Endometrium (tissue), 2 donors: ENCODE results near the gene ATP8A2.
"Not testable (repeated sequence)": the region's sequence is repeated elsewhere in the genome, so short reads cannot be mapped to it uniquely, and the experiment has no call there.

Source experiments
- FAIRE-seq: peaks from 2 replicates; lab custom pipeline; 2012; peaks lifted over from hg19 to GRCh38; lab: Jason Lieb, UNC
- donor health status: control.
- donor health status: control.

Gene ATP8A2

DNA sequence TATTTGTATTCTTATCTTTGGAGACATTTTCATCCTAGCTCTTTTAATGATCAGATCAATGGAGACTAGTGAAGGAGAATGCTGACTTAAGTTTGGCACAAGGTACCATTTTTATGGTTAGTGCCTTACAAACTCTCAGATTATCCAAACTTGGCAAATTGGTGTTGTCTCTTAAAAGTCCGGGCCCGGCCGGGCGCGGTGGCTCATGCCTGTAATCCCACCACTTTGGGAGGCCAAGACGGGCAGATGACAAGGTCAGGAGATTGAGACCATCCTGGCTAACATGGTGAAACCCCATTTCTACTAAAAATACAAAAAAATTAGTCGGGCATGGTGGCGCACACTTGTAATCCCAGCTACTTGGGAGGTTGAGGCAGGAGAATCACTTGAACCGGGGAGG, 177.2 kb downstream of the ATP8A2 start:
- FAIRE-seq = not testable (repeated sequence)

DNA sequence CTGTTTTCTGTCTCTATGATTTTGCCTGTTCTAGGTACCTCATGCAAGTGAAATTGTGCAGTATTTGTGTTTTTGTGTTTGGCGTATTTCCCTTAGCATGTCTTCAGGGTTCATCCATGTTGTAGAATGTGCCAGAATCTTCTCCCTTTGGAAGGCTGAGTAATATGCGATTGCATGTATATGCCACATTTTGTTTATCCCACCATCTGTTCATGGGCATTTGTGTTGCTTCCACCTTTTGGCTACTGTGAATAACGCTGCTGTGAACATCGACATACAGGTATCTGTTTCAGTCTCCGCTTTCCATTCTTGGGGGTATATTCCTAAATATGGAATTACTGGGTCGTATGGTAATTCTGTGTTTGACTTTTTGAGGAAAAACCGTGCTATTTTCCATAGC, 190.0 kb downstream of the ATP8A2 start:
- FAIRE-seq = no peak

DNA sequence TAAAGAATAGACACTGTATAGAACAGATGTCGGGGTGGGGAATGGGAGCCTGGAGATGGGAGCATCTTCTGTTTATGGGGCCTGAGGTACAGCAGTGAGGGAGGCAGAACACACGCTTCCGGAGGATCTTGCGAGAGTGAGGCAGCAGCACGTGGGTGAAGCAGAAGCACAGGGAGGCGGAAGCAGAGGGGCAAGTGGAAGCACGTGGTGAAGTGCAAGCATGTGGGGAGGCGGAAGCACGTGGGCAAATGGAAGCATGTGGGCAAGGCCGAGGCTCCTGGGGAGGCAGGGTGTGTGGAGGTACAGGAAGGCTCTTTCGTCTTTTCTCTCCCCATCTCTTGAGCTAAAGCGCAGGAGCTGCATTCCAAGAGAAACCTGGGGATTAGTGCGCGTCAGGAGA, 198.4 kb downstream of the ATP8A2 start:
- FAIRE-seq = no peak

DNA sequence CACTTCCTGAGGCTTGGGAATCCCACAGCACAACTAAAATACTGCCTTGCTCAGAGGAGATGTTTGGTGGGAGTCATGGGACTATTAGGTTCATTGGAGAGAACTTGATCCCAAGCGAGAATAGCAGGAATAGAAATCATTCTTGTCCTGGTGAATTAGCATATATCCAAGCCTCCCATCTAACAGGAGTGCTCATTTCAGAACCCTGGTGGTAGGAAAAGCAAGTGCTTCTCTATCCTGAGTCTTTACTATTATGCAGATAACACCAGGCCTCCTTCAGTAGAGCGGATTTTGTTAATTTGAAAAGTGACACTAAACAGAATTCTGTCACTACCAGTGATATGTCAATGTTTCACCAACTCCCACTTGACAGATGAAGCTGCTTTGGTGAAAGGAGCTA, 199.5 kb downstream of the ATP8A2 start:
- FAIRE-seq = no peak

DNA sequence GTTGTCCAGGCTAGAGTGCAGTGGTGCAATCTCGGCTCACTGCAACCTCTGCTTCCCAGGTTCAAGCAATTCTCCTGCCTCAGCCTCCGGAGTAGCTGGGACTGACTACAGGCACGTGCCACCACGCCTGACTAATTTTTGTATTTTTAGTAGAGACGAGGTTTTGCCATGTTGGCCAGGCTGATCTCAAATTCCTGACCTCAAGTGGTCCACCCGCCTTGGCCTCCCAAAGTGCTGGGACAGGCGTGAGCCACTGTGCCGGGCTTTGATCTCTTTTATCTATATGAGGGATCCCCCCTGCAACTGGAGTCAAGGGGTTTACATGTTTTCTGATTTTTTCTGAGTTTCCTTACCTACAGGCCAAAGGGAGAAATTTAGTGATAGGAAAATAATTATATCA, 200.4 kb downstream of the ATP8A2 start:
- FAIRE-seq = not testable (repeated sequence)

DNA sequence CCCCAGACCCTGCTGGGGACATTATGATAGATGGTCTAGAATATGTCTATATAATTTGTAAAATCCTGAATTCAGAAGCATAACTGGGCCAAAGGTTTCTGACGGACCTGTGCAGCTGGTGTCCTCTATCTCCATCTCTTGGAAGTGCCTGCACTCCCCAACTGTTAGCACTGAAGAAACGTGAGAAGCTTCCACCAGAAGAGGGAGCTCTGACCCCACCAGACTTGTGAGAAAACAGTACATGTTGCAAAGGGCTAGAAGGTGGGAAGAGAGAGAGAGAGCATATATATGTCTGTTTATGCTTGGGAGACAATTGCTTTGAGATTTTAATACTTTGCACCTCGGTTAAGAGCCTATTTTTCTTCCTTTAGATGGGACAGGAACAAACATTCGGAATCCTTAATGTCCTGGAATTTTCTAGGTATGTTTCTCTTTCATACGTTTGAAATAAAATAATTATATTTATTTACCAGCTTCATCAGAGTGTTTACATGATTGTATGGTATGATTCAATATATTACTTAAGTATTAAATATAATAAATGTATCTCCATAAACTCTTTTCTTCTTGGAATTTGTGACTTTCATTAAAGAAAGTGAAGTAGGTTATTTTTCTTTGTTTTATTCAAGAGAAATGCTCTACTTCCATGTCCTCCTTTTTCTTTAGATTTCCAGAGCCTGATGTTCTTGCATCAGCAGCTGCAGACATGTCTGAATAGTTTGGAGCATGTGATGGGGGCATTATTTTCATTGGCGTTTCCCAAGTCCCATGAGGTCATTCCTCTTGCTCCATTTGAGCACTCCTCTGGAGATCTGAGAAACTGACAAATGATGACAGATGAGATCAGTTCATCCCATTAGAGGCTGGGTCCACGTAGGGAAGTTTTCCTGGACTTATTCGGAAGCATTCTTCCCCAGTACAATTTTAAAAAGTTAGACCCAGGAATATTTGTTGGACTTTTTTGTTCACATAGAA, 202.9 kb downstream of the ATP8A2 start:
- peak; percentile 87 for FAIRE-seq

DNA sequence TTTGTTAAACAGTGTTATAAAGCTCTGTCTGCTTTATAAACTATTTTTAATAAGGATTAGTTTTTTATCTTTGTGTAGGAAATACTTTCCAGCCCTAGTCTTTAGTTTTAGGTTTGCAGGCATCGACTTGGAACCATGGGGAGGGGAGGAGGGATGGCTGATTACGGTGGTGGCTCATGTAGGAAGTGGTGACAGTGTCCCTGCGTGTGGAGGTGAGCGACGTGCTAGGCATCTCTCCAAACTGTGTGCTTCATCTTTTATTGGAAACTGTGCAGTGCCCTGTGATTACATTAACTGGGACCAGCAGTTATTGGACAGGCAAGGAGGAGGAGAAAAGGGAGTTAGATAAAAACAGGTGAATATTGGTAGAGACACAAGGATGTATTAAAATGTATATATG, 203.8 kb downstream of the ATP8A2 start:
- no peak for FAIRE-seq

DNA sequence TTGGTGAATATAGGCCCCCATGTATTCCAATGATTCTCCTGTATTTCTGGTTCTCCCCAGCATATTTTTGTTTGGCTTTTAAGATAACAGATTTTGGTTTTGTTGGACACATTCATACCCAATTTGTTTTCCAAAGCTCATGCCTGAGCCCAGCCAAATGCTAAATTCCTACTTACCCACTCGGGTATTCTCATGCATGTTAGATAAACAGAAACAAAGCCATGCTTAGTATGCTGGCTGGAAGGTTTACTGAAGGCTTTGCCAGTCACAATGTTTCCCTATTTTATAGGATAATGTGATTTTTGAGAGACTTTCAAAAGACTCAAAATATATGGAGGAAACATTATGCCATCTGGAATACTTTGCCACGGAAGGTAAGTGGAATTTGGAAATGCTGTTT, 206.8 kb downstream of the ATP8A2 start:
- no peak for FAIRE-seq

DNA sequence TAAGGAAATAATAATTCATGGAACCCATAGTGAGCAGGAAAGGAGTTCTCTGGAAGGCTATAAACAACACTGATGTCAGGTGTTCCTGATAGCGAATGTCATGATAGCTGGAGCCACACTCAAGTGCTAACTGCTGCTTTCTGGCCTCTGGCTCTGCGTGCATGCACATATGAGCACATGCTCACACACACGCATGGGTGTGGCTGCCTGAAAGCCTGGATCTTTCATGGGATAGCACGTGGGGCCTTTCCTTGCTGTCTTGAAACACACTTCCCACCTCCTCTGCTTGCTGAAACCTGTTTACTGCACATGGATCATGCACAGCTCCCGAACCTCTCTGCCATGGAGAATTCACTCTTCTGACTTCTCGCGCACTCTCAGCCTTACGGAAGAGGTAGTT, 207.4 kb downstream of the ATP8A2 start:
- FAIRE-seq = no peak

DNA sequence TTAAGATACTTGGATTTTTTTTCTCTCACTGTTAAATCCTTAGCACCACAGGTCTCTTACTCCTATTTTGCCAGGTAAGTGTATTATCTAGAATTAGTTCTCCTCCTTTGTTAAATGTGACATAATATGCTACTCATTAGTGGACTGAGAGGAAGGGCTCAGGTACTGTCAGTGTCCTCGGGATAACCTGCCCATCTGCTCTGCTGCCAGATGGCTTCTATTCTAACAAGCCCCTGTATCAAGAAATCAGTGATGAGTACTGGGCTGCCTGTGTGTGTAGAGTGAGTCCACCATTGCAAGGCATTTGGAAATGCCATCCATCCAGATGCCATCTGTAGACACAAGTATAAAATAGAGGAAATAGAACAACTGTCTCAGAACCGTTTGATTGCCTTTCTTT, 209.6 kb downstream of the ATP8A2 start:
- no peak for FAIRE-seq

DNA sequence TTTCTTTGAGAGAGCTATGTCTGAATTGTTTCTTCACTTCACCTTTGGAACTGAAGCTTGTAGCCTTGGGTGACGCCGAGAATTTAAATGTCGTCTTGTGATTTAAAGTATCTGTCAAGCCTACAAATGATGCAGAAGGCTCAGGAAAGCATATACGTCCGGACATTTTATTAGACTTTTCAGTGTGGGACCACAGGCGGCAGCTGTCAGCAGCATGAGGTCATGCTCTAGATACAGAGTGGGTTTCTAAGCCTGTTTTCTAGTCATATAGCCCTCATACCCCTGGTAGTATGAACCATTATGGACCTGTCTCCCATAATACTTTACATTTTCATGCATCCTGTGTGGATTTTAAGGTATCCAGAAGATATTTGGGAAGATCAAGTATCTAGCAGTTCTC, 212.3 kb downstream of the ATP8A2 start:
- no peak for FAIRE-seq

DNA sequence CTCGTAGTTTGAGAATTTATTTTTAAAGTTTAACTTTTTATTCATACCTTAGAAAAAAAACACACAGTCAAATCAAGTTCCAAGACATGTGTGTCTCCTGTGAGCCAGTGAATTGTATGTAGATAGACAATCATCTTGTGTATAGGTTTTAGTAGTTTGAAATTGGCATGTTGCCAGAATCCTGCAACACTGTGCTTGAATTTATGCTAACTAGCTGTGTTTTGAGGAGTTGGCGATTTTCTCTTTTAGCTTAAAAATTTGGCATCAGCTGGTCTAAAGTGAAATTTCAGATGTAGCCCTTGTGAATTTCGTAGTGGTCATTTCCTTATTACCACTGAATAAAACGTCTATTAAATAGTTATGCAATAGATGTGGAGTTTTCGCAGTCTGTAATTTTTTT, 213.2 kb downstream of the ATP8A2 start:
- no peak for FAIRE-seq

DNA sequence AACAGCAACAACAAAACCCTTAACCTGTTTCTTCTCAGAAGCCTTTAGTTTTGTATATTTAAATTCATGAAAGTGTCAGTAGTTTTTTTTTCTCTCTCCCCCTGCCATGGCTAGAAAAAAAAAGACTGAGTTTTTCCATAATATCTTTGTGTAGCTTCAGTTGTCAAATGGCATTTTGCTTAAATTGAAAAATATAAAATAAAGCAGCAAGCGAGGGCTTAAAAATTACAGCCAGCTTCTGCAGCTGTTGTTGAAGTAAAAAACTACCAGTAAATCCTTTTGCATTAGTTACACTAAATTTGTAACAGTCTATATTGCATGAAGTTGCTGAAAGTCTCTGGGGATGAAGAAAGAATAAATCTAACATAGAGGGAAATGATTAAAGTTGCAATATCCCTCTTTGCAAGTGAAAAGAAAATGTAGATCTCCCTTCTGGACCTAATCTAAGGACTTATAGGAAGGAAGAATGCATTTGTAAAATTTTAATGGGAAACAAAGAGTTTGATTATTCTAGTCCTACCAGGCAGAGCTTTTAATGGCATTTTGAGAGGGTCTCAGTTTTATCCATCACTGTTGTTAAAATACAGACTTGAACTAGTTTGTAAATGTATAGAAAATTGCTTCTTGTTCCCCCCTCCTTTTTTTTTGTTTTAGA, 215.7 kb downstream of the ATP8A2 start:
- no peak for FAIRE-seq

DNA sequence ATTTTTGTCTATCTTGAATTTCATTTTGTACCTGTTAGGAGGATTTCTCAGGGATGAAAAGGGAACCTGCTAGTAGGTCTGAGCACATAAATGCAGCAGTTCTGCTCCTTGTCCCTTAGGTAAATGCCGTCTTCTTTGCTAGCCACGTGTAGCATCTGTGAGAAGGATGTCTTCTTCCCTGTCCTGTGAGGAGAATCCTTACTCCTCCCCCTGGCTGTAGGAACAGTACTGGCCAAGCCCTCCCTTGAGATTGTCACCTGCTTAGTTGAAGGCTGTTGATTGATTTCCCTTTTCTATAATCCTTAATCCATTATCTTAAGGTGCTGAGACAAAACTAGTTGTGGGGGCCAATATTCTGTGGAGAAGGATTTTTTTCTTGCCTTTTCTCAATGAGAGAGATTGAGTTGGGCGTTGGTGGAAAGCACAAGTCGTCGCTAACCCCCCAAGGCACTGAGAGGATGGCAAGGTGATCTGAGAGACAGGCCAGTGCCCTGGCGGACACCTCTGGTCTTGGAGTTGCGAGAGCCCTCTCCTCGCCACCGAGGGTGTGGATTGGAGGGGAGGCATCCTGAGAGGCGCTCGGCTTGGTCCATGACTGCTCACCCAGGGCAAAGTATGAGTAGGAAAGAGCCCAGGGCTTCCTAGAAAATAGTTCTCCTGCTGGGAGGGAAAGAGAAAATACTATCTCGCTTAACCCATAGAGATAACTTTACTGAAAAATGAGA, 216.7 kb downstream of the ATP8A2 start:
- FAIRE-seq = no peak

DNA sequence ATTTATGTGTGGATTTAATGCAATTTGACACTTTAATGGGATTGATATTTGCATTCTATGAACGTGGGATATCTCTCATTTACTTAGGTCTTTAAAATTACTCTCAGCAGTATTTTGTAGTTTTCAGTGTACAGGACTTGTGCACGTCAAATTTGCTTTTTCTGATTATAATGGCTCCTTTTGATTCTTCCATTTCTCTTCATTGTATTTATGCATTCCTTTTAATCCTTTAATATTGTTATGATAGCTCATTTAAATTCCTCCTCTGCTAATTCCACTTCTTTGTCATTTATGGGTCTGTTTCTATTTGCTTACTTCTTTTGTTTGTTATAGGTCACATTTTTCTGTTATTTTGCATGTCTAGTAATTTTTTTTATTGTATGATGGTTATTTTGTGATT, 226.6 kb downstream of the ATP8A2 start:
- FAIRE-seq = peak; percentile 37

DNA sequence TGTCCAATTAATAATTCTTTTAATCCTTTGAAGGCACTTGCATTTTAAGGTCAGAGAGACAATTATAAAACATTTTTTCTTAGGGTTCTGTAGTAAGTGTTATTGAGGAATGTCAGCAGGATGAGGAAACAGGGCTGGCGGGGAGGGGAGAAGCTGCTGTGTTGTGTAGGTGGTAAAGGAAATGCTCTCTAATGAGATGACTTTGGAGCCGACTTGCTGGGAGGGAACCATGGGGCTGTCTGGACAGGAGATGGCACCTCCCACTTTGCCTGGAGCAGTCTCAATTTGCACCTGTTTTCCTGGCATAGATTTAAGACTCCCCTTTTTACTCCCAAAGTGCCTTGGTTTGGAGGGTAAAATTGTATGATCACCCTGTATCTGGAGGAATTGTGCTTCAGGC, 230.4 kb downstream of the ATP8A2 start:
- no peak for FAIRE-seq

DNA sequence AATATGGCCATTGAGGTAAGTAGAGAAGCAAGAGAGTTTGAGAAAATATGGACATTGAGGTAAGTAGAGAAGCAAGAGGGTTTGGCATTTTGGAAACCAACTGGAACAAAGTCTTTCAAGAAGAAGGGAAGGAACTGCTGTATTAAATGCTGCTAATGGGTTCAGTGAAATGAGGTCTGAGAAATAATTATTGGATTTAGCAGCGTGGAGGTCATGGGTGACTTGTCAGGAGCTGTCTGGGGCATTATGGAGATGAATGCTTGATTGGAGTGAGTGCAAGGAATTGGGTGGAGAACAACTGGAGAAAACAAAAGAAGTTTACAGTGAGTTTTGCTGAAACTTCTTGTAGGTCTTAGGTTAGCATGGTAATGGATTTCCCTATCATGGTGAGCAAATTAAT, 232.3 kb downstream of the ATP8A2 start:
- no peak for FAIRE-seq

DNA sequence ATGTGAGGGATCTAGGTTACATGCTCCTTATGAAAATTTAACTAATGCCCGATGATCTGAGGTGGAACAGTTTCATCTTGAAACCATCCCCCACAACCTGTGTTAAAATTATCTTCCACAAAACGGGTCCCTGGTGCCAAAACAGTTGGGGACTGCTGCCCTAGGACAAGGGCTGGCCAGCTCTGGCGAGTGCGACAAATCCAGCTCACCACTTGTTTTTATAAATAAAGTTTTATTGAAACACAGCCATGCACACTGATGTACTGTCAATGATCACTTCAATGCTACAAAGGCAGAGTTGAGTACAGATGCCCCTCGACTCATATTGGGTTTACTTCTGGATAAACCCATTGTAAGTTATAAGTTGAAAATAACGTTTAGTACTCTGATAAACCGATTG, 235.3 kb downstream of the ATP8A2 start:
- FAIRE-seq = no peak

DNA sequence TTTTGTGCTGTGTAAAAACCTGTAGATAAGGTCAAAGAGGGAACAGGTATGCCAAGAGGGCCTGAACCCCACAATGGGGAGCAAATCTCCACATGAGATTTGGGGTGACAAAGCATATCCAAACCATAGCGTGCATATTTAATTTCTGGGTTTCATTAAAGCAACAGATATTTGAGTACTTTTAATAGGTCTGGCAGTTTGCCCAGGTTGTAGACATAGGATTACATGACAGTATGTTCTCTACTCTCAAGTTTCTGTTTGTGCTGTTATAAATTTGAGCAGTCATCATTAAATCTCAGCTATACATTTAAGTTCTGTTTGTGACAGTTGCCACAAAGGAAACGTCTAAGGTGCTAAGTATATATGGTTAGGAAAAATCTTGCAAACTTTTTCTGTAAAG, 236.4 kb downstream of the ATP8A2 start:
- no peak for FAIRE-seq

DNA sequence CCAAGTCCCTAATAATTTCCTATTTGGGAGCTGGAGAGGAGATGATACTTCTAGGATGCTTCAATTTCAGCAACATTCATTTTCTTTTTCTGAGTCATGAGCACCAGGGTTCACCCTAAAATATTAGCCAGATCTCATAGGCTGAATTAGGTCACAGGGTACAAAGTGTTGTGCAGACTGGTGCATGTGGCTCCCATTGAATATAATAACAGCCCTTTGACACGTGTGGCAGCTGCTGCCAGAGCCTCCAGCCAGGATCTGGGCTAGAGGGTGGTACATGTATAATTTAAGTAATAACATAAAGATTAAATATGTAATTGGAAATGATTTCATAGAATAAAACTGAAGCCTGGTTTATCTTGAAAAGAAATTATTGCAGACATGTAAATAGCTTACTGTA, 244.9 kb downstream of the ATP8A2 start:
- no peak for FAIRE-seq

DNA sequence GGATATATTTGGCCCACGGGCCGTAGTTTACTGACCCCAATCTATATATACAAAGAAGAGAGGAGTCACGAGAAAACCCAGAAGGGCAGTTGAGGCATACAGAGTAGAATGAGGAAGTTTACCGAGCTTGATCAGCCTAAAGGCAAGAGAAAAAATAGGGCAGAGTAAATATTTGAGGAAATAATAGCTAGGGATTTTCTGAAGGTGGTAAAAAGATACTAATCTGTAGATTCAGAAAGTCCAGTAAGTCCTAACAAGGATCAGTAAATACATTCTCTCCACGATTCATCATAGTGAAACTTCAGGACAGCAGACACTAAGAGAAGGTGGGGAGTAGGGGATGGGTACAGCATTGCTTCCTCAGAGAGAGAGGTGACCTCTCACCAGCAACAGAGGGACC, 248.1 kb downstream of the ATP8A2 start:
- FAIRE-seq = no peak

DNA sequence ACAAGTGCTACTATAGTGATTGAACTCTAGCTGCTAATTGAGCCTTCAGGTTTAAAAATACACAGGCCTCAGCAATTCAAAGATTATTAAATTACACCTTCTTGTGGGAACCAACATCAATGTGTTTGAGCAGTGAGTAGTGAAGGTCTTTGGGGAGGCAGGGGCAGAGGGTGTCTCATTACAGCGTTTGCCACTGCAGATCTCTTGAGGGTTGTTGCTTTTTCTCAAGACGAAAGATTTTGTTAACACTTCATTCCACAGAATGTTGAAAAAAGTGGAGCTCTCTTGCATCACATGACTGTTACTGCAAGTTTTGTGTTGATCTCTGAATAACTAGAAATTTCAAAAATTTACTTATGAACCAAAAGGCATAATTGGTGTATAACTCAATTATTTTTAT, 253.6 kb downstream of the ATP8A2 start:
- no peak for FAIRE-seq

DNA sequence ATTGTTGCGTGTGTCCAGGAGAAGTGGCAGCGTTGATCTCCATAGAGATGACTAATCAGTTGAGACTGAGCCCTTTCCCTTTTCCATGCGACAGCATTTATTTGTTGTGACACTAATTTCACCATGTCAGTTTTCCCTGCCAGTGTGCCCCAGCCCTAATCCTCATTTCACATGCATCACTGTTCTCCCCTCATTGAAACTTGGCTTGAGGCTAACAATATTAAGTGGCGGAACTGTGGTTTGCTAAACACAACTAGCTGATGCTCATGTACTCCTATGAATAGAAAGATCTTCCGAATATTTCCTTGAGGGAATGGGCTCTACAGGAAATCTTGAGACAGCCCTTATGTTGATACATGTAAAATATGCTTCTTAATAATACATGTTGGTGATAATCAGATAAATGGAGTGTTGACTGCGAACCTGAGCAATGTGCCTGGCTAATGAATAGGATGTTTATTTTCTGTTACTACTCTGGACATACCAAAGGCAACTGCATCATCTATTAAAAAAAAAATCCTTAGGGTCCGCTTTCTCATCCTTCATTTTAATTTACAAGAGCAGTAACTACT, 258.6 kb downstream of the ATP8A2 start:
- FAIRE-seq = no peak
